Neuronal stem cell (in vitro differentiated cells): ENCODE results near the gene ARMC7.
A peak's percentile ranks its signal among the peaks of the same experiment; 100 is the strongest.

Experiments
- DNase-seq: peaks from one replicate; pipeline ENCODE4 v3.0.0-alpha.2; 2013; ENCODE audit warnings: low spot score
- H2AFZ ChIP-seq: one replicate; pipeline ENCODE4 v1.6.1; 2013; ENCODE audit warnings: mild to moderate bottlenecking, low read length, inconsistent platforms
- H2AK5ac ChIP-seq: 2 replicates; pipeline ENCODE4 v1.6.1; 2013; ENCODE audit warnings: low read depth, mild to moderate bottlenecking, inconsistent platforms, low read length, moderate library complexity, mixed read lengths
- H2BK120ac ChIP-seq: 2 replicates; pipeline ENCODE4 v1.6.1; 2013; ENCODE audit warnings: low read depth, mild to moderate bottlenecking, inconsistent platforms, low read length, moderate library complexity, mixed read lengths
- H2BK12ac ChIP-seq: one replicate; pipeline ENCODE4 v1.6.1; 2013; ENCODE audit warnings: low read length, inconsistent platforms
- H2BK15ac ChIP-seq: 2 replicates; pipeline ENCODE4 v1.6.1; 2013; ENCODE audit warnings: mild to moderate bottlenecking, low read length, inconsistent platforms, mixed read lengths
- H2BK5ac ChIP-seq: one replicate; pipeline ENCODE4 v1.6.1; 2013; ENCODE audit warnings: inconsistent platforms, mild to moderate bottlenecking, low read length, moderate library complexity
- H3K14ac ChIP-seq: one replicate; pipeline ENCODE4 v1.6.1; 2013; ENCODE audit warnings: low read length, inconsistent platforms
- H3K18ac ChIP-seq: 2 replicates; pipeline ENCODE4 v1.6.1; 2013; ENCODE audit warnings: low read length, inconsistent platforms
- H3K23ac ChIP-seq: 2 replicates; pipeline ENCODE4 v1.6.1; 2013; ENCODE audit warnings: low read depth, mild to moderate bottlenecking, mixed read lengths, low read length, inconsistent platforms; ENCODE audit not compliant: poor library complexity
- H3K27ac ChIP-seq: replicated peaks from 3 replicates; pipeline ENCODE4 v1.5.1; 2013; ENCODE audit warnings: low read length, inconsistent platforms
- H3K27me3 ChIP-seq, 3 experiments: 2 replicates each; pipeline ENCODE4 v1.6.1; 2013; ENCODE audit warnings: low read length in 3 of 3, mild to moderate bottlenecking in 2 of 3, inconsistent platforms in 1 of 3, low read depth in 1 of 3, mixed read lengths in 1 of 3, moderate library complexity in 1 of 3; ENCODE audit not compliant: control insufficient read depth in 3 of 3, insufficient read depth in 3 of 3
- H3K36me3 ChIP-seq, 2 donors: replicated peaks in 1 of 2; 2 replicates each; pipeline ENCODE4 v1.6.1; 2013; ENCODE audit warnings: low read length in 2 of 2; ENCODE audit not compliant: control insufficient read depth in 2 of 2, insufficient read depth in 2 of 2
- H3K4ac ChIP-seq: 2 replicates; pipeline ENCODE4 v1.6.1; 2013; ENCODE audit warnings: inconsistent platforms, mild to moderate bottlenecking, low read length, moderate library complexity
- H3K4me1 ChIP-seq, 2 donors: 1 replicate in 1 of 2; 2 replicates in 1 of 2; pipeline ENCODE4 v1.6.1; 2013; ENCODE audit warnings: low read length in 2 of 2, low read depth in 1 of 2; ENCODE audit not compliant: control insufficient read depth in 2 of 2, insufficient read depth in 1 of 2
- H3K4me2 ChIP-seq: one replicate; pipeline ENCODE4 v1.6.1; 2013; ENCODE audit warnings: mild to moderate bottlenecking, low read length, inconsistent platforms; ENCODE audit not compliant: insufficient read depth, poor library complexity, severe bottlenecking
- H3K4me3 ChIP-seq, 2 donors: 2 replicates each; pipeline ENCODE4 v1.5.1; 2013; ENCODE audit warnings: low read length in 2 of 2, mild to moderate bottlenecking in 2 of 2, inconsistent platforms in 1 of 2, moderate library complexity in 1 of 2
- H3K79me1 ChIP-seq: one replicate; pipeline ENCODE4 v1.6.1; 2013; ENCODE audit warnings: low read depth, mild to moderate bottlenecking, inconsistent platforms, low read length, moderate library complexity
- H3K9ac ChIP-seq: one replicate; pipeline ENCODE4 v1.6.1; 2013; ENCODE audit warnings: mild to moderate bottlenecking, low read depth, low read length, inconsistent platforms; ENCODE audit not compliant: poor library complexity
- H3K9me3 ChIP-seq, 2 donors: replicated peaks in 1 of 2; 2 replicates each; pipeline versions ENCODE3 to v1.6.1; 2013; ENCODE audit warnings: low read length in 2 of 2, mild to moderate bottlenecking in 2 of 2, inconsistent platforms in 1 of 2, low read depth in 1 of 2, mixed read lengths in 1 of 2, moderate library complexity in 1 of 2; ENCODE audit not compliant: control insufficient read depth in 2 of 2, insufficient read depth in 1 of 2
- H4K8ac ChIP-seq: one replicate; pipeline ENCODE4 v1.6.1; 2013; ENCODE audit warnings: low read depth, mild to moderate bottlenecking, inconsistent platforms, low read length, moderate library complexity
- H4K91ac ChIP-seq: one replicate; pipeline ENCODE4 v1.6.1; 2013; ENCODE audit warnings: low read length, low read depth, mild to moderate bottlenecking, inconsistent platforms; ENCODE audit not compliant: poor library complexity
- WGBS, 2 donors: extraction: QIAGEN DNeasy Blood & Tissue Kit; methylation state at CpG; one replicate each; pipeline ENCODE4 v1.1.7; 2013; ENCODE audit warnings: missing lambda C conversion rate in 2 of 2, mixed read lengths in 1 of 2; ENCODE audit not compliant: insufficient read length in 2 of 2, insufficient replicate concordance in 1 of 2; ENCODE audit errors: extremely low coverage in 2 of 2; 5-methylcytosine and 5-hydroxymethylcytosine counted together

The ARMC7 gene

DNA sequence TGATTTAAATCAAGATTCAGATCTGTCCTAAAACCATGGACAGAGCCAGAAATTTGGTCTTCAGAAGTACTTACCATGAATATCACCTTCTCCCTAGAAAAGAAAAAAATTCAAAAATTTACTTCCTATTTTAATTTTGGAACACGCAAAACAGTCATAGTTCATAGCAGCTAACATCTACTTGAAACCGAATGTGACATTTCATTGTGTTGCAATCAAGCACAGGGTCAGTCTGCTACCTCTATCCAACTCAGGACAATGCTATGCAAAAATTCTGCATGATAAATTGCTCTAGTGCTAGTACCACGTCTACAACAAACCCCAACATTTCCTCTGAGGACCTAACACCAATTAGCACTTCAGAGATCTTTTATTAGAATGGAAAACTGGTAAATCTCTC is 36.8 kb downstream of the ARMC7 start:
- DNase-seq: no peak
- H2BK12ac ChIP-seq: no peak overlapping the region
- H2BK120ac ChIP-seq: no peak overlapping the region
- H2AFZ ChIP-seq: no peak overlapping the region
- H2BK5ac ChIP-seq: no peak overlapping the region
- no peak overlapping the region for H3K4ac ChIP-seq
- H3K36me3 ChIP-seq: peaks cover 53 to 83% of the 10 kb centered on the region in 2 donors
- no peak overlapping the region for H3K18ac ChIP-seq
- no peak overlapping the region for H4K8ac ChIP-seq
- H3K4me1 ChIP-seq: peaks cover 0 to 2% of the 10 kb centered on the region in 2 donors
- no peak overlapping the region for H2BK15ac ChIP-seq
- H2AK5ac ChIP-seq: no peak overlapping the region
- H3K79me1 ChIP-seq: peaks cover 5% of the 10 kb centered on the region
- no peak overlapping the region for H3K9ac ChIP-seq
- H3K4me3 ChIP-seq: no peak overlapping the region
- no peaks in the 10 kb centered on the region for H3K9me3 ChIP-seq
- no peak overlapping the region for H3K23ac ChIP-seq
- no peak overlapping the region for H4K91ac ChIP-seq
- WGBS, 2 donors: no CpG with 5 or more reads among the region's 3 CpGs
- no peaks in the 10 kb centered on the region for H3K27me3 ChIP-seq
- no peak overlapping the region for H3K4me2 ChIP-seq
- no peak overlapping the region for H3K14ac ChIP-seq
- H3K27ac ChIP-seq: no peak overlapping the region

GRCh38 chr17:75147878-75148546 is 38.2 kb downstream of the ARMC7 start:
- H3K4me3 ChIP-seq: no peak overlapping the region
- H3K18ac ChIP-seq: no peak overlapping the region
- DNase-seq: no peak
- H3K4me1 ChIP-seq: peaks cover 0 to 2% of the 10 kb centered on the region in 2 donors
- H3K79me1 ChIP-seq: peaks cover 3% of the 10 kb centered on the region
- H2AK5ac ChIP-seq: no peak overlapping the region
- no peak overlapping the region for H2BK12ac ChIP-seq
- H2BK5ac ChIP-seq: no peak overlapping the region
- H3K27me3 ChIP-seq: no peaks in the 10 kb centered on the region
- H4K8ac ChIP-seq: no peak overlapping the region
- H2AFZ ChIP-seq: no peak overlapping the region
- H3K27ac ChIP-seq: no peak overlapping the region
- H2BK15ac ChIP-seq: no peak overlapping the region
- H3K36me3 ChIP-seq: peaks cover 45 to 77% of the 10 kb centered on the region in 2 donors
- no peak overlapping the region for H3K9ac ChIP-seq
- WGBS, 2 donors: no CpG with 5 or more reads among the region's 6 CpGs
- H3K14ac ChIP-seq: no peak overlapping the region
- no peak overlapping the region for H3K23ac ChIP-seq
- no peak overlapping the region for H3K4ac ChIP-seq
- H4K91ac ChIP-seq: no peak overlapping the region
- no peaks in the 10 kb centered on the region for H3K9me3 ChIP-seq
- H3K4me2 ChIP-seq: no peak overlapping the region
- H2BK120ac ChIP-seq: no peak overlapping the region

DNA sequence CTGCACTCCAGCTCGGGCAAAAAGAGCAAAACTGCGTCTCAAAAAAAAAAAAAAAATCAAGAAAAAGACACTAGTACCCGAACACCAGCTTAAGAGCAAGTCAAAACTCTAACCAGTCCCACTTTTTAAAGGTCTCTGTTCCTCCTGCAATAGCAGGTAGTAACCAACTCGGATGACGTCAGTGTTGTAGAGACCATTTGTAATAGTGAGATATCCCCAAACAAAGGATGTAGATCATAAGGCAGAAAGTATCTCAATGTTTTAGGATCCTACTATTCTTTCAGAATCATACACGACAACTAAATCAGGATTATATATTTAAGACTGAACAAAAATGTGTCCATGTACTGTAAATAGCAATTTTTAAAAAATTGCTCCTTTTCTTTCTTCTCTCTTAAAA is 42.2 kb downstream of the ARMC7 start:
- Histone ChIP-seq H3K79me1 (peaks cover 7% of the 10 kb centered on the region), H3K4me1 (peaks cover 3 to 9% of the 10 kb centered on the region in 2 donors), H3K4me2 (no peak overlapping the region), H3K4ac (no peak overlapping the region), H2AFZ (no peak overlapping the region), H3K23ac (no peak overlapping the region), H3K14ac (no peak overlapping the region), H3K9ac (no peak overlapping the region), H2BK5ac (no peak overlapping the region), H2BK12ac (no peak overlapping the region), H3K9me3 (no peaks in the 10 kb centered on the region), H3K18ac (no peak overlapping the region), H2BK15ac (no peak overlapping the region), H4K91ac (no peak overlapping the region), H3K4me3 (peak overlapping the region in 1 of 2 donors; percentile 90), H4K8ac (no peak overlapping the region), H3K27me3 (no peaks in the 10 kb centered on the region), H3K27ac (no peak overlapping the region), H2BK120ac (no peak overlapping the region), H3K36me3 (peaks cover 14 to 39% of the 10 kb centered on the region in 2 donors), H2AK5ac (no peak overlapping the region)
- WGBS, 2 donors: no CpG with 5 or more reads among the region's 6 CpGs
- no peak for DNase-seq

DNA sequence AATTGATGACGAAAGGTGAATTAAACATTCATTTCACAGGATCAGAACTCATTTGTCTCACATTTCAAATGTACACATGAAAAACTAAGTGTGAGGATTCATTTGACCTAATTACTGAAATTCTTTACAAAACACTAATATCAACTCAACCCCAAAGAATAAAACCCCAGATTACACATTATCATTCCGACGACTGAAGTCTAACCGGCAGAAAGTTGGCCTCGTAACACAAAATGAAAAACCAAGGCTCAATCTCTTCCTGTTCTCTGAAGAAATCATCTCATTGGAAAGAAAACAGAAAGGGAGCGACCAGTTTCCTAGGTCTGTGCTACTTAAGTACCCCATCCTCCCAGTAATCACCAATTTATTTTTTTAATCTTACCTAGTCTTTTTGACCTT is 42.8 kb downstream of the ARMC7 start:
- Histone ChIP-seq H2BK15ac (no peak overlapping the region), H4K91ac (no peak overlapping the region), H3K4me3 (peak overlapping the region; percentile 90 to 92), H3K4ac (no peak overlapping the region), H3K4me1 (peaks cover 3 to 9% of the 10 kb centered on the region in 2 donors), H3K36me3 (peaks cover 8 to 39% of the 10 kb centered on the region in 2 donors), H3K27ac (no peak overlapping the region), H3K23ac (no peak overlapping the region), H4K8ac (no peak overlapping the region), H2AK5ac (no peak overlapping the region), H3K18ac (no peak overlapping the region), H3K9me3 (no peaks in the 10 kb centered on the region), H2BK5ac (no peak overlapping the region), H3K14ac (no peak overlapping the region), H2AFZ (no peak overlapping the region), H3K79me1 (peaks cover 6% of the 10 kb centered on the region), H3K9ac (no peak overlapping the region), H3K27me3 (no peaks in the 10 kb centered on the region), H2BK12ac (no peak overlapping the region), H2BK120ac (no peak overlapping the region), H3K4me2 (peak overlapping the region; percentile 63)
- DNase-seq: no peak
- no CpG with 5 or more reads among the region's 6 CpGs for WGBS, 2 donors
